ENCODE measurements around the gene LRRC42. TPM values are rescaled to one million over a fixed set of nuclear protein-coding genes. Genes with fewer than 3 reads are reported as not detected.

Gene LRRC42
- total and polyA plus RNA-seq, 2 donors from 2014 or later, result 23.8 to 25.6 TPM

DNA sequence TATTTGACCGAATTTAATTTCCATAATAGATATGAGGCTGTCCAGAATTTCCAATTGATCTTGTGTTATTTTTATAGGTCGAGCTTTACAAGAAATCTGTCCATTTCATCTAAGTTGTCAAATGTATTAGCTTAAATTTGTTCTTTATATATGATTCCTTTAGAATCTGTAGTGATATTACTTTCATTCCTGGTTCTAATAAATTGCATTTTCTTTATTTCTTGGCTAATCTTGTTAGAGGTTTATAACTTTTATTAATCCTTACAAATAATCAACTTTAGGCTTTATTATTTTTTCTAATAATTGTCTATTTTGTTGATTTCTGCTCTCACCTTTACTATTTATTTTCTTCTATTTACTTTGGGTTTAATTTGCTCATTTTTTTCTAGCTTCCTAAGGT lies 14.6 kb upstream of the LRRC42 start:
- no peaks in the 10 kb centered on the region for H3K27me3 ChIP-seq (ENCODE audit: control insufficient read depth, insufficient read depth, low read length)
- FAIRE-seq, result peak; percentile 21

DNA sequence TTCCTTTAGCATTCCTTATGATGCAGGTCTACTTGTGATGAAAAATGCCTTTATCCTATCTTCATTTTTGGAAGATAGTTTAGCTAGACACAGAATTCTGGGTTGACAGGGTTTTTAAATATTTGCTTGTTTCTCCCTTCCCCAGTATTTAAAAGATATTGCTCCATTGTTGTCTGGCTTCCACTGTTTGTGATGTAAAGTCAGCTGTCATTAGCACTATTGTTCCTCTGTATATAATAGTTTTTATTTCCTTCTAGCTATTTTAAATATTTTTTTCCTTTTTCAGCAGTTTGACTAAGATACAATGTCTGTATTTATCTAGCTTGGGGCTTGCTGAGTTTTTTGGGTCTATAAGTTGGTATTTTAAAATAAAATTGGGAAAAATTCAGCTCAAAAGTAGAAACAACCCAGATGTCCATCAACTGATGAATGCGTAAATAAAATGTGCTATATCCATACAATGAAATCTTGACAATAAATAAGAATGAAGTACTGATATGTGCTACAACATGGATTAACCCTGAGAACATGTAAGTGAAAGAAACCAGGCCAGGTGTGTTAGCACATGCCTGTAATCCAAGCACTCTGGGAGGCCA lies 11.9 kb upstream of the LRRC42 start:
- intact Hi-C loops (cut with DNase I), result no loop called here
- H3K9me3 ChIP-seq (ENCODE audit: control insufficient read depth in 2 of 3, insufficient read depth in 1 of 3, low read length in 3 of 3), result no peaks in the 10 kb centered on the region
- H3K4me1 ChIP-seq (ENCODE audit: control insufficient read depth in 2 of 3, insufficient read depth in 2 of 3, low read depth in 1 of 3, low read length in 3 of 3), result no peaks in the 10 kb centered on the region
- H3K27me3 ChIP-seq (ENCODE audit: control insufficient read depth, insufficient read depth, low read length), result no peaks in the 10 kb centered on the region
- H3K4me3 ChIP-seq (ENCODE audit: low read length in 3 of 3), result no peak overlapping the region
- peak in 1 of 5 donors; percentile 27 for DNase-seq
- TF ChIP-seq, protein P1, sequence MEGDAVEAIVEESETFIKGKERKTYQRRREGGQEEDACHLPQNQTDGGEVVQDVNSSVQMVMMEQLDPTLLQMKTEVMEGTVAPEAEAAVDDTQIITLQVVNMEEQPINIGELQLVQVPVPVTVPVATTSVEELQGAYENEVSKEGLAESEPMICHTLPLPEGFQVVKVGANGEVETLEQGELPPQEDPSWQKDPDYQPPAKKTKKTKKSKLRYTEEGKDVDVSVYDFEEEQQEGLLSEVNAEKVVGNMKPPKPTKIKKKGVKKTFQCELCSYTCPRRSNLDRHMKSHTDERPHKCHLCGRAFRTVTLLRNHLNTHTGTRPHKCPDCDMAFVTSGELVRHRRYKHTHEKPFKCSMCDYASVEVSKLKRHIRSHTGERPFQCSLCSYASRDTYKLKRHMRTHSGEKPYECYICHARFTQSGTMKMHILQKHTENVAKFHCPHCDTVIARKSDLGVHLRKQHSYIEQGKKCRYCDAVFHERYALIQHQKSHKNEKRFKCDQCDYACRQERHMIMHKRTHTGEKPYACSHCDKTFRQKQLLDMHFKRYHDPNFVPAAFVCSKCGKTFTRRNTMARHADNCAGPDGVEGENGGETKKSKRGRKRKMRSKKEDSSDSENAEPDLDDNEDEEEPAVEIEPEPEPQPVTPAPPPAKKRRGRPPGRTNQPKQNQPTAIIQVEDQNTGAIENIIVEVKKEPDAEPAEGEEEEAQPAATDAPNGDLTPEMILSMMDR (IDR thresholded peaks at IDR 0.05; ENCODE audit: borderline replicate concordance, extremely low read depth, insufficient read depth), result no peak
- no peak overlapping the region for H3K9ac ChIP-seq (ENCODE audit: low read length in 3 of 3)
- no peak overlapping the region for H3K27ac ChIP-seq (ENCODE audit: low read depth in 2 of 2, low read length in 2 of 2)
- peaks cover 0 to 2% (median 0%) of the 10 kb centered on the region in 3 donors for H3K36me3 ChIP-seq (ENCODE audit: control insufficient read depth in 2 of 3, insufficient read depth in 3 of 3, low read length in 3 of 3)
- no peak for FAIRE-seq

More for the DNA sequence above, 14.6 kb upstream of the LRRC42 start:
- Histone ChIP-seq H3K4me1 (ENCODE audit: control insufficient read depth in 2 of 3, insufficient read depth in 2 of 3, low read depth in 1 of 3, low read length in 3 of 3) (no peaks in the 10 kb centered on the region), H3K9ac (ENCODE audit: low read length in 3 of 3) (no peak overlapping the region), H3K36me3 (ENCODE audit: control insufficient read depth in 2 of 3, insufficient read depth in 3 of 3, low read length in 3 of 3) (peaks cover 0 to 8% (median 2%) of the 10 kb centered on the region in 3 donors), H3K27ac (ENCODE audit: low read depth in 2 of 2, low read length in 2 of 2) (no peak overlapping the region), H3K9me3 (ENCODE audit: control insufficient read depth in 2 of 3, insufficient read depth in 1 of 3, low read length in 3 of 3) (no peaks in the 10 kb centered on the region), H3K4me3 (ENCODE audit: low read length in 3 of 3) (no peak overlapping the region)
- TF ChIP-seq, protein P1 (IDR thresholded peaks at IDR 0.05; ENCODE audit: borderline replicate concordance, extremely low read depth, insufficient read depth), result no peak
- intact Hi-C loops (cut with DNase I), result no loop called here
- DNase-seq, result no peak

DNA sequence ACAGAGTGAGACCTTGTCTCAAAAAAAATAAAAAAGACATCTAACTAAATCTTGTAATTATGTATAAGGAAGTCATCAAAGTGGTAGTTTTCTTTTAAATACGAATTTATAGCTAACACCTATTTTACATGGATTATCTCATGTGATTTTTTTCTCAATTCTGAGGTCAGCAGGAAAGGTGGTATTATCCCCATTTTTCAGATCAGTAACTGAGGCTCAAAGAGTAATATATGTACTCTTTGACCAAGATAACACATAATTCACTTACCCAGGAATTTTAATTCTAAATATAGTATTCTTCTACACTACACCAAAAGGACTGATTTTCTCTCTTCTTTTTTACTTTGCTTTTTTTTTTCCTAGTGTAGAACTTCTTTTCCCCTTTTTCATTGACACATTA lies 9.7 kb upstream of the LRRC42 start:
- intact Hi-C loops (cut with DNase I), result no loop called here
- Histone ChIP-seq H3K27ac (ENCODE audit: low read depth in 2 of 2, low read length in 2 of 2) (no peak overlapping the region), H3K9ac (ENCODE audit: low read length in 3 of 3) (no peak overlapping the region), H3K36me3 (ENCODE audit: control insufficient read depth in 2 of 3, insufficient read depth in 3 of 3, low read length in 3 of 3) (peaks cover 0 to 2% (median 0%) of the 10 kb centered on the region in 3 donors), H3K4me1 (ENCODE audit: control insufficient read depth in 2 of 3, insufficient read depth in 2 of 3, low read depth in 1 of 3, low read length in 3 of 3) (no peaks in the 10 kb centered on the region), H3K9me3 (ENCODE audit: control insufficient read depth in 2 of 3, insufficient read depth in 1 of 3, low read length in 3 of 3) (no peaks in the 10 kb centered on the region), H3K27me3 (ENCODE audit: control insufficient read depth, insufficient read depth, low read length) (no peaks in the 10 kb centered on the region), H3K4me3 (ENCODE audit: low read length in 3 of 3) (no peak overlapping the region)
- TF ChIP-seq, protein P1 (IDR thresholded peaks at IDR 0.05; ENCODE audit: borderline replicate concordance, extremely low read depth, insufficient read depth), result no peak
- no peak for DNase-seq
- FAIRE-seq, result no peak
